T-cell (primary cell): Measurements from ENCODE around the gene NYAP1. TPM values are rescaled to one million over a fixed set of nuclear protein-coding genes. Genes with fewer than 3 reads are reported as not detected.

Experiments used
- ATAC-seq, 4 experiments: fragments of 200-7000 bp in 3 of 4; fragments of 150-1000 bp in 1 of 4; cut with Tn5 transposase; replicated peaks in 1 of 4; 1 replicate in 3 of 4; 2 replicates in 1 of 4; pipeline ENCODE4 v1.10.0; 2021; ENCODE audit warnings: moderate library complexity in 3 of 4, mild to moderate bottlenecking in 2 of 4, moderate number of reproducible peaks in 1 of 4
- CTCF ChIA-PET, 2 donors: fragments of 300-600 bp; sonication (Branson Sonifier 250); formaldehyde crosslinking; loops; one replicate each; lab custom pipeline; 2022; ENCODE audit warnings: antibody characterized with exemption in 2 of 2; lab: Charles Lee
- POLR2A ChIA-PET, 2 donors: fragments of 300-600 bp; sonication (Branson Sonifier 250); formaldehyde crosslinking; loops; one replicate each; lab custom pipeline; 2022; ENCODE audit warnings: antibody characterized with exemption in 2 of 2; lab: Charles Lee
- DNase-seq, 35 experiments: peaks; one replicate each; pipeline versions ENCODE4 v3.0.0 to v3.0.0-alpha.2; 2013 to 2023
- H3K27ac ChIP-seq: one replicate; pipeline ENCODE4 v1.5.1; 2013; ENCODE audit warnings: low read length
- H3K27me3 ChIP-seq, 2 experiments: replicated peaks in 1 of 2; 1 replicate in 1 of 2; 2 replicates in 1 of 2; pipeline versions ENCODE4 v1.6.1 to v1.7.0; 2013; ENCODE audit warnings: low read length in 1 of 2, mixed read lengths in 1 of 2; ENCODE audit not compliant: control insufficient read depth in 2 of 2, insufficient read depth in 2 of 2; ENCODE audit errors: extremely low read depth in 1 of 2
- H3K36me3 ChIP-seq, 2 donors: 1 replicate in 1 of 2; 2 replicates in 1 of 2; pipeline versions ENCODE4 v1.6.1 to v1.7.0; 2013; ENCODE audit warnings: low read length in 1 of 2; ENCODE audit not compliant: control insufficient read depth in 2 of 2, insufficient read depth in 1 of 2; ENCODE audit errors: extremely low read depth in 1 of 2
- H3K4me1 ChIP-seq, 2 experiments: 1 replicate in 1 of 2; 2 replicates in 1 of 2; pipeline versions ENCODE4 v1.6.1 to v1.7.0; 2013; ENCODE audit warnings: low read length in 2 of 2, mixed read lengths in 1 of 2; ENCODE audit not compliant: insufficient read depth in 2 of 2, control insufficient read depth in 1 of 2; ENCODE audit errors: extremely low read depth in 1 of 2
- H3K4me3 ChIP-seq, 2 donors: 1 replicate in 1 of 2; 2 replicates in 1 of 2; pipeline versions ENCODE4 v1.5.1 to v1.7.0; 2013; ENCODE audit warnings: mild to moderate bottlenecking in 2 of 2, low read length in 1 of 2, moderate library complexity in 1 of 2; ENCODE audit not compliant: control insufficient read depth in 1 of 2; ENCODE audit errors: extremely low read depth in 1 of 2
- H3K9me3 ChIP-seq: 2 replicates; pipeline ENCODE4 v1.7.0; 2013
- H3K27ac Mint-ChIP-seq, 2 donors: one replicate each; pipeline ENCODE4 v1.8.0; 2020 to 2021; ENCODE audit warnings: mild to moderate bottlenecking in 2 of 2, mixed read lengths in 2 of 2
- H3K27me3 Mint-ChIP-seq, 2 donors: one replicate each; pipeline ENCODE4 v1.8.0; 2021 to 2022; ENCODE audit warnings: mixed read lengths in 2 of 2
- H3K36me3 Mint-ChIP-seq: one replicate; pipeline ENCODE4 v1.8.0; 2021; ENCODE audit warnings: mixed read lengths
- H3K4me1 Mint-ChIP-seq, 3 donors: one replicate each; pipeline ENCODE4 v1.8.0; 2020 to 2022; ENCODE audit warnings: mixed read lengths in 3 of 3, mild to moderate bottlenecking in 1 of 3
- H3K4me3 Mint-ChIP-seq, 3 donors: one replicate each; pipeline ENCODE4 v1.8.0; 2020 to 2022; ENCODE audit warnings: mild to moderate bottlenecking in 3 of 3, mixed read lengths in 3 of 3, moderate library complexity in 3 of 3
- H3K9me3 Mint-ChIP-seq, 3 donors: one replicate each; pipeline ENCODE4 v1.8.0; 2020 to 2022; ENCODE audit warnings: mixed read lengths in 3 of 3
- WGBS: methylation state at CpG from one replicate; pipeline ENCODE4 v1.1.5; 2013; ENCODE audit warnings: missing lambda C conversion rate; ENCODE audit not compliant: insufficient coverage; 5-methylcytosine and 5-hydroxymethylcytosine counted together
- total RNA-seq, 35 experiments: library from RNA in 6 of 35; stranded (reverse) in 6 of 35; fragments of 120-200 nt in 1 of 35; gene quantifications; one replicate each; pipeline versions ENCODE4 v1.2.1 to v1.2.4 and lab custom pipeline; 2013 to 2026

NYAP1 gene
- total RNA-seq (1 to 10 TPM in 2 of 5 donors, under 1 TPM in 3; 0.50 to 1.4 (median 0.99) TPM), total RNA-seq (lab: John Stamatoyannopoulos, UW) (0.06 to 8.4 (median 0.71) reads per million in 29 experiments)
- total RNA-seq (2013) = 0.26 TPM

- Histone ChIP-seq H3K9me3 (no peaks in the 10 kb centered on the region), H3K27ac (peak within 1 kb of the TSS; percentile 4), H3K36me3 (no peaks in the 10 kb centered on the region), H3K4me3 (peak within 1 kb of the TSS; percentile 58 to 71), H3K4me1 (peaks cover 10 to 29% of the 10 kb centered on the region in 2 experiments), H3K27me3 (peaks cover 0 to 3% of the 10 kb centered on the region in 2 experiments)
- Mint-ChIP-seq H3K4me1 (peaks cover 22 to 25% (median 24%) of the 10 kb centered on the region in 3 donors), H3K36me3 (no peaks in the 10 kb centered on the region), H3K4me3 (peak within 1 kb of the TSS; percentile 79 to 86 (median 83)), H3K27me3 (no peaks in the 10 kb centered on the region), H3K27ac (peak within 1 kb of the TSS; percentile 73 to 82), H3K9me3 (no peaks in the 10 kb centered on the region)
- ChIA-PET POLR2A (no interaction called here), CTCF (interaction anchor here (1.0 to 1.9 kb wide), 3 partner anchors 15 to 55 kb away, joined by 3 to 6 read pairs (median 6); partner anchors contain the start of gene AGFG2 (in 1 of the 2))
- DNase-seq (peak in 32 of 35 experiments; percentile 28 to 77 (median 50)), ATAC-seq (peak; percentile 58 to 62 (median 60))
- WGBS = 86% methylated on average over 11 of the region's 45 CpGs
Observed at GRCh38 chr7:100483722-100484672, at the start of gene NYAP1. Gene NYAP1 (plus strand): TSS chr7:100483927. CDS start chr7:100485312, 1,385 bp downstream.

DNA sequence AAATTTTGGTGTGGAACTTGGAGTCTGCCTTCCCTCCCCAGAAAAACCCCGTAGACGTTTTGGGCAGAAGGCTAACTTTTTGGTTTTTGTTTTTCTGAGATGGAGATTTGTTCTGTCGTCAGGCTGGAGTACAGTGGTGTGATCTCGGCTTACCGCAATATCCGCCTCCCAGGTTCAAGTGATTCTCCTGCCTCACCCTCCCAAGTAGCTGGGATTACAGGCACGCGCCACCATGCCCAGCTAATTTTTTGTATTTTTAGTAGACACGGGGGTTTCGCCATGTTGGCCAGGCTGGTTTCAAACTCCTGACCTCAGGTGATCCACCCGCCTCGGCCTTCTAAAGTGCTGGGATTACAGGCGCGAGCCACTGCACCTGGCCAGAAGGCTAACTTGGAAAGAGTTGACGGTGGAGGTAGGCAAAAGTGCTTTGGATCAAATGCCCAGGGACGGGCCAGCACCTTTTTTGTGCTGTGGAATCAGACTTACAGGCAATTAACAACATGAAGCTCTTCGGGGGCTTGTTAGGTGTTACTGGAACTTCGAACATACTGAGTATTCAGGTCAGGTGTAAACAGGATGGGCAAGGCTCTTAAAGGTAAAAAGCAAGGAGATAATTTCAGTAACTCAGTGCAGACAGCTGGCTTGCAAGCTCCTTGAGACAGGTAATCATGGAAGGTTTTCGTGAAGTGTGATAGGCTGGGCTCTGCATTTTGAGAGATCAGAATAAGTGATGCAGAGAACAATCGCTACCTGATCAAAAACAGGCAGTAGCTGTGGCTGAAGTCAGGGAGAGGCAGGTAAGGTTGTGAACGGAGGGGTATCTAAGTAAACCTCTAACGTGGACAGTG lies 49.2 kb upstream of the NYAP1 start:
- Mint-ChIP-seq H3K36me3 (peaks cover 26% of the 10 kb centered on the region), H3K9me3 (no peaks in the 10 kb centered on the region), H3K4me1 (peaks cover 51 to 59% (median 55%) of the 10 kb centered on the region in 3 donors), H3K27me3 (no peaks in the 10 kb centered on the region), H3K27ac (peak overlapping the region; percentile 83 to 94), H3K4me3 (peak overlapping the region; percentile 76 to 94 (median 83))
- DNase-seq = peak in 1 of 35 experiments; percentile 17
- WGBS = 75% methylated on average over 13 of the region's 22 CpGs
- Histone ChIP-seq H3K4me3 (peak overlapping the region; percentile 54 to 91), H3K9me3 (no peaks in the 10 kb centered on the region), H3K4me1 (peaks cover 24 to 64% of the 10 kb centered on the region in 2 experiments), H3K27ac (peak overlapping the region; percentile 70), H3K36me3 (peaks cover 7 to 37% of the 10 kb centered on the region in 2 donors), H3K27me3 (no peaks in the 10 kb centered on the region)
- ChIA-PET CTCF (interaction anchor here (0.6 kb wide), 2 partner anchors 13 to 16 kb away, joined by 4 read pairs; no protein-coding TSS in a partner anchor), POLR2A (interaction anchor here in 1 of 2 donors (0.5 kb wide), 1 partner anchor 13 kb away, joined by 6 read pairs; no protein-coding TSS in a partner anchor)
- ATAC-seq = no peak

DNA sequence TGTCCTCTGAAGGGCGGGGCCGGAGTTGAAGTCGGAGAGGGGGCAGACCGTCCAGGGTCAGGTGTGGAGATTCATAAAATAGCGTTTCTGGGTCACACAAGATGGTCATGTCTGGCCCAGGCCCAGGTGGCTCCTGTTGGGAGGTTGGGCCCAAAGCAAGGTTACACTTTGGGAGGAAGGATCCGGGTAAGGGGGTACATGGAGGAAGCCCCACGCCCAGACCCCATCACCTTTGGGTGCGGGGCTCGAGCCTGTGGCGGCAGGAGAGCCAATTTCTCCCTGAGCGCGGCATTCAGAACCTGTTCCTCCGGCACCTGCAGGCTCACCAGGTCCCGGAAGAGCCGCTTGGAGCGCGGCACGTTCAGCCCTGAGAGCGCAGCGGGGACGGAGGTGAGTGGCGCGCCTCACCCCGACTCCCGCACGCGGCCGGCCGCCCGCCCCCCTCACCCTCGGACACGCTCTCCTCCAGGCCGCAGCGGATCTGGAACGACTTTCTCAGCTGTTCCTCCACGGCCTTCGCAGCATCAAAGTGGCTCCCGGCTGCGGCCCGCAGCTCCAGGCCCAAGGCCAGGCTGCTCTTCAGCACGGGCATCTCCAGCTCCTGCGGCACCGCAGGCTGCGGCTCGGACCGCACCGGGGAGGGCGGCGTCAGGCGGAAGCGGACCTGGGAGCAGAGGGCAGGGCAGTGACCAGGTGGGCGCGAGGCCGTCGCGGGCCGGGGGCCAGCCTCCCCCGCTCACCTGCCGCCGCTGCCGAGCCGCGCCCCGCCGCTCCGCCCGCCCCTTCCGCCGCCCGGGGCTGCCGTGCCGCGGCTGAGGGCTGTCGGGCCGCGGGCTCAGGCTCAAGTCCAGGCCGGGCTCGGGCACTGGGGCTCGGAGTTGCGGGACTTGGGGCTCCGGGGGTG lies 48.1 kb upstream of the NYAP1 start:
- ATAC-seq = peak; percentile 34 to 55 (median 50)
- H3K9me3 Mint-ChIP-seq = no peaks in the 10 kb centered on the region

GRCh38 chr7:100437150-100438100 lies 46.3 kb upstream of the NYAP1 start:
- POLR2A ChIA-PET = interaction anchor here (0.6 to 1.0 kb wide), 2 partner anchors 90 to 104 kb away, joined by 3 read pairs; no protein-coding TSS in a partner anchor
- H3K36me3 ChIP-seq = peaks cover 7 to 23% of the 10 kb centered on the region in 2 donors
- H3K9me3 ChIP-seq = no peaks in the 10 kb centered on the region
- 97% methylated on average over 17 of the region's 28 CpGs for WGBS
- H3K27ac ChIP-seq = no peak overlapping the region
- H3K4me1 ChIP-seq = peaks cover 14 to 38% of the 10 kb centered on the region in 2 experiments
- CTCF ChIA-PET = interaction anchor here (0.5 to 1.4 kb wide), 7 partner anchors 12 to 268 kb away, joined by 3 to 6 read pairs (median 3); partner anchors contain the start of gene POP7 (in 1 of the 2)
- no peaks in the 10 kb centered on the region for H3K27me3 ChIP-seq
- H3K4me3 Mint-ChIP-seq = peak overlapping the region in 2 of 3 donors; percentile 93 to 94
- no peaks in the 10 kb centered on the region for H3K9me3 Mint-ChIP-seq
- peaks cover 24% of the 10 kb centered on the region for H3K36me3 Mint-ChIP-seq
- no peaks in the 10 kb centered on the region for H3K27me3 Mint-ChIP-seq
- H3K4me1 Mint-ChIP-seq = peaks cover 30 to 35% (median 31%) of the 10 kb centered on the region in 3 donors
- DNase-seq = no peak
- peak overlapping the region in 1 of 2 donors; percentile 23 for H3K27ac Mint-ChIP-seq
- ATAC-seq = no peak
- no peak overlapping the region for H3K4me3 ChIP-seq

More for the DNA sequence above, 48.1 kb upstream of the NYAP1 start:
- H3K4me1 ChIP-seq = peaks cover 21 to 56% of the 10 kb centered on the region in 2 experiments
- Mint-ChIP-seq H3K27me3 (no peaks in the 10 kb centered on the region), H3K27ac (peak overlapping the region; percentile 83 to 94), H3K4me3 (peak overlapping the region; percentile 92 to 94 (median 93)), H3K4me1 (peaks cover 47 to 53% (median 48%) of the 10 kb centered on the region in 3 donors), H3K36me3 (peaks cover 26% of the 10 kb centered on the region)
- H3K27me3 ChIP-seq = no peaks in the 10 kb centered on the region
- H3K27ac ChIP-seq = peak overlapping the region; percentile 85
- no peaks in the 10 kb centered on the region for H3K9me3 ChIP-seq
- peak overlapping the region; percentile 54 to 91 for H3K4me3 ChIP-seq
- 2% methylated on average over 78 of the region's 81 CpGs for WGBS
- DNase-seq = peak in 32 of 35 experiments; percentile 21 to 71 (median 44)
- peaks cover 7 to 37% of the 10 kb centered on the region in 2 donors for H3K36me3 ChIP-seq
- ChIA-PET CTCF (interaction anchor here (0.6 to 1.4 kb wide), 4 partner anchors 11 to 270 kb away, joined by 3 to 5 read pairs (median 4); partner anchors contain the start of gene POP7 (in 1 of the 2)), POLR2A (no interaction called here)
